HepG2 (cell line): Measurements from ENCODE around the gene PODXL2. TPM values are rescaled to one million over a fixed set of nuclear protein-coding genes. Genes with fewer than 3 reads are reported as not detected.

ENCODE experiments used
- CEBPB ChIP-seq: IDR thresholded peaks from 2 replicates; pipeline ENCODE4 v1.6.1; 2011; ENCODE audit warnings: low read depth, low read length, improper control_type of control experiment, borderline replicate concordance
- FOXC1 ChIP-seq: sonication (generic); formaldehyde crosslinking; IDR thresholded peaks from 2 replicates; pipeline ENCODE4 v1.8.0; 2022; ENCODE audit warnings: mild to moderate bottlenecking, missing genetic modification reagents, borderline replicate concordance
- IRF2 ChIP-seq: IDR thresholded peaks from 2 replicates; pipeline ENCODE4 v1.6.1; 2018; ENCODE audit warnings: missing genetic modification reagents, missing compliant biosample characterization
- JUNB ChIP-seq: sonication (generic); formaldehyde crosslinking; IDR thresholded peaks from 2 replicates; pipeline ENCODE4 v1.8.0; 2022; ENCODE audit warnings: missing genetic modification reagents, mild to moderate bottlenecking, borderline replicate concordance
- MAF1 ChIP-seq: sonication (generic); formaldehyde crosslinking; IDR thresholded peaks from 2 replicates; pipeline ENCODE4 v1.5.0; 2020; ENCODE audit warnings: missing genetic modification reagents, borderline replicate concordance
- MBD4 ChIP-seq: IDR thresholded peaks from 2 replicates; pipeline ENCODE4 v1.6.1; 2012; ENCODE audit warnings: low read length, inconsistent platforms, borderline replicate concordance
- RARA ChIP-seq: IDR thresholded peaks from 2 replicates; pipeline ENCODE4 v1.6.1; 2016; ENCODE audit warnings: missing genetic modification reagents, missing compliant biosample characterization
- SIX1 ChIP-seq: sonication (generic); formaldehyde crosslinking; IDR thresholded peaks from 2 replicates; pipeline ENCODE4 v1.4.0; 2020; ENCODE audit warnings: missing genetic modification reagents, borderline replicate concordance
- SMAD1 ChIP-seq: sonication (generic); formaldehyde crosslinking; IDR thresholded peaks from 2 replicates; pipeline ENCODE4 v1.4.0; 2020; ENCODE audit warnings: missing genetic modification reagents, low read depth, mild to moderate bottlenecking, borderline replicate concordance
- SNAPC2 ChIP-seq: sonication (generic); formaldehyde crosslinking; IDR thresholded peaks from 2 replicates; pipeline ENCODE4 v1.8.1; 2022; ENCODE audit warnings: mild to moderate bottlenecking, missing genetic modification reagents
- SP1 ChIP-seq, 2 experiments: fragments of 450-650 bp in 1 of 2; sonication (generic) in 1 of 2; formaldehyde crosslinking in 1 of 2; IDR thresholded peaks; 2 replicates each; pipeline versions ENCODE4 v1.4.0 to v1.6.1; 2016 to 2020; ENCODE audit warnings: missing genetic modification reagents in 1 of 2
- TGIF2 ChIP-seq: IDR thresholded peaks from 2 replicates; pipeline ENCODE4 v1.6.1; 2016; ENCODE audit warnings: control low read depth, missing compliant biosample characterization
- TOPORS ChIP-seq: sonication (generic); formaldehyde crosslinking; IDR thresholded peaks from 2 replicates; pipeline ENCODE4 v1.8.0; 2023; ENCODE audit warnings: mild to moderate bottlenecking, missing genetic modification reagents
- ZFAT ChIP-seq: sonication (generic); formaldehyde crosslinking; conservative IDR thresholded peaks from 2 replicates; pipeline ENCODE4 v1.8.1; 2023; ENCODE audit warnings: missing genetic modification reagents, inconsistent platforms
- ZKSCAN1 ChIP-seq: fragments of 150-350 bp; IDR thresholded peaks from 2 replicates; pipeline ENCODE4 v1.6.1; 2014; ENCODE audit warnings: low read length
- ZMYM2 ChIP-seq: sonication (generic); formaldehyde crosslinking; IDR thresholded peaks from 2 replicates; pipeline ENCODE4 v1.8.0; 2022; ENCODE audit warnings: mild to moderate bottlenecking, missing genetic modification reagents
- ZNF484 ChIP-seq: sonication (generic); formaldehyde crosslinking; IDR thresholded peaks from 2 replicates; pipeline ENCODE4 v1.5.1; 2020; ENCODE audit warnings: mild to moderate bottlenecking, low read depth, missing genetic modification reagents, borderline replicate concordance
- ZNF737 ChIP-seq: sonication (generic); formaldehyde crosslinking; IDR thresholded peaks from 2 replicates; pipeline ENCODE4 v1.5.0; 2020; ENCODE audit warnings: missing genetic modification reagents, mild to moderate bottlenecking, borderline replicate concordance
- ZSCAN31 ChIP-seq: sonication (generic); formaldehyde crosslinking; IDR thresholded peaks from 2 replicates; pipeline ENCODE4 v1.5.0; 2020; ENCODE audit warnings: low read depth, mild to moderate bottlenecking, missing genetic modification reagents
- polyA plus RNA-seq, 8 experiments: library from polyadenylated mRNA; depleted of rRNA in 3 of 8; stranded (reverse) in 7 of 8; unstranded in 1 of 8; fragments of >200 nt; fragmentation: Illumina TruSeq in 4 of 8; extraction: Trizol in 4 of 8; gene quantifications; 2 replicates each; pipeline versions ENCODE4 v1.2.1 to v1.2.3, GENCODE V29; 2011 to 2016; ENCODE audit warnings: low read depth in 4 of 8, missing spikeins in 1 of 8, mixed read lengths in 1 of 8; ENCODE audit not compliant: insufficient read depth in 1 of 8
- total RNA-seq, 5 experiments: library from RNA; depleted of rRNA; stranded (reverse); fragments of >200 nt; fragmentation: Illumina TruSeq; extraction: Trizol; gene quantifications; 2 replicates each; pipeline ENCODE4 v1.2.3, GENCODE V29; 2016; ENCODE audit warnings: low read depth in 1 of 5
- TF ChIP-seq, protein P1 (sequence below): sonication (generic); formaldehyde crosslinking; IDR thresholded peaks from 2 replicates; pipeline ENCODE4 v1.5.1; 2020; ENCODE audit warnings: mild to moderate bottlenecking, missing genetic modification reagents, borderline replicate concordance
- TF ChIP-seq, protein P2 (sequence below): sonication (generic); formaldehyde crosslinking; IDR thresholded peaks from 2 replicates; pipeline ENCODE4 v1.8.1; 2023; ENCODE audit warnings: mild to moderate bottlenecking, inconsistent platforms, moderate library complexity, missing genetic modification reagents, borderline replicate concordance
- TF ChIP-seq, protein P3 (sequence below): sonication (generic); formaldehyde crosslinking; IDR thresholded peaks from 2 replicates; pipeline ENCODE4 v1.5.0; 2020; ENCODE audit warnings: missing genetic modification reagents

The PODXL2 gene
- total and polyA plus RNA-seq, 2 of the 13 experiments (the other 11 are each of a cell fraction or from before 2014, with no cell fraction given): 20.4 to 25.1 TPM

DNA sequence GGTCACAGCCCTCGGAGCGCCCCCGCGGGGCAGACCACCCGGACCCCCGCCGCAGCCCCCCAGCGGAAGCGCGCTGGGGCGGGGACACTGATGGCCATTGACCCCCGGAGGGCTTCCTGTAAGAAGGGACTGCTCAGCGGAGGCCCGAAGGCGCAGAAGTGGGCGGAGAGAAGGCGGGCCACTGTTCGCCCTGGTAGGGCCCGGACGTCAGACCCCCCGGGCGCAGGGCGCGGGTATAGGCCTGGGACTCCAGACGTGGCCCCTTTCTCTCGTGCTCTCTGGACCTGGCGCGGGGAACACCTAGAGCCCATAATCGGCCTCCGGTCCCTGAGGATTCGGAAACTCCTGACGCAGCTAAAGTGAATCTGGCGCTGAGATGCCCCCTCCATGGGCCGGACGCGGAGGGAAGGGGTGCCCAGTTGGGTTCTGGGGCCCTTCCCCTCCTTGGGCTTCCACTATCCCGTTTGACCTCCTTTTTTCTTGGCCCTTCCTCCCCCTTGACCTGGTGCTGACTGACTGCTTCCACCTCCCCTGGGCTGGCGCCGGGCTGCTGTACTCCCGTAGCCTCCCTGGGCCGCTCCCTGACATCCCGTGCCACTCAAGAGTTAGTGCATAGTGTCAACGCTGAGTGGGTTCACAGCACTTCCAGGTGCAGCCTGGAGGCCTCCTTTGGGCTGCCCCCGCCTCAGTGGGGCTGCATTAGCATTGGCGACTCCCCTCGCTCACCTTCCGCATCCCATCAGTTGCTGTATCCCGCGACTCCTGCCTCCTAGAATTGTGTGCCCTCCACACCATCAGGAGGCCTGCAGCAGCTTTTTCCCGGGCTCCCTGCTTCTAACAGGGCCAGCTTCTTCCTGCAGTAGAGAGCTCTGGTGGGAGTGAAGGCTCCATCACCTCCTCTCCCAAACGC lies 44.5 kb downstream of the PODXL2 start (continued):
- TF ChIP-seq, protein P1, sequence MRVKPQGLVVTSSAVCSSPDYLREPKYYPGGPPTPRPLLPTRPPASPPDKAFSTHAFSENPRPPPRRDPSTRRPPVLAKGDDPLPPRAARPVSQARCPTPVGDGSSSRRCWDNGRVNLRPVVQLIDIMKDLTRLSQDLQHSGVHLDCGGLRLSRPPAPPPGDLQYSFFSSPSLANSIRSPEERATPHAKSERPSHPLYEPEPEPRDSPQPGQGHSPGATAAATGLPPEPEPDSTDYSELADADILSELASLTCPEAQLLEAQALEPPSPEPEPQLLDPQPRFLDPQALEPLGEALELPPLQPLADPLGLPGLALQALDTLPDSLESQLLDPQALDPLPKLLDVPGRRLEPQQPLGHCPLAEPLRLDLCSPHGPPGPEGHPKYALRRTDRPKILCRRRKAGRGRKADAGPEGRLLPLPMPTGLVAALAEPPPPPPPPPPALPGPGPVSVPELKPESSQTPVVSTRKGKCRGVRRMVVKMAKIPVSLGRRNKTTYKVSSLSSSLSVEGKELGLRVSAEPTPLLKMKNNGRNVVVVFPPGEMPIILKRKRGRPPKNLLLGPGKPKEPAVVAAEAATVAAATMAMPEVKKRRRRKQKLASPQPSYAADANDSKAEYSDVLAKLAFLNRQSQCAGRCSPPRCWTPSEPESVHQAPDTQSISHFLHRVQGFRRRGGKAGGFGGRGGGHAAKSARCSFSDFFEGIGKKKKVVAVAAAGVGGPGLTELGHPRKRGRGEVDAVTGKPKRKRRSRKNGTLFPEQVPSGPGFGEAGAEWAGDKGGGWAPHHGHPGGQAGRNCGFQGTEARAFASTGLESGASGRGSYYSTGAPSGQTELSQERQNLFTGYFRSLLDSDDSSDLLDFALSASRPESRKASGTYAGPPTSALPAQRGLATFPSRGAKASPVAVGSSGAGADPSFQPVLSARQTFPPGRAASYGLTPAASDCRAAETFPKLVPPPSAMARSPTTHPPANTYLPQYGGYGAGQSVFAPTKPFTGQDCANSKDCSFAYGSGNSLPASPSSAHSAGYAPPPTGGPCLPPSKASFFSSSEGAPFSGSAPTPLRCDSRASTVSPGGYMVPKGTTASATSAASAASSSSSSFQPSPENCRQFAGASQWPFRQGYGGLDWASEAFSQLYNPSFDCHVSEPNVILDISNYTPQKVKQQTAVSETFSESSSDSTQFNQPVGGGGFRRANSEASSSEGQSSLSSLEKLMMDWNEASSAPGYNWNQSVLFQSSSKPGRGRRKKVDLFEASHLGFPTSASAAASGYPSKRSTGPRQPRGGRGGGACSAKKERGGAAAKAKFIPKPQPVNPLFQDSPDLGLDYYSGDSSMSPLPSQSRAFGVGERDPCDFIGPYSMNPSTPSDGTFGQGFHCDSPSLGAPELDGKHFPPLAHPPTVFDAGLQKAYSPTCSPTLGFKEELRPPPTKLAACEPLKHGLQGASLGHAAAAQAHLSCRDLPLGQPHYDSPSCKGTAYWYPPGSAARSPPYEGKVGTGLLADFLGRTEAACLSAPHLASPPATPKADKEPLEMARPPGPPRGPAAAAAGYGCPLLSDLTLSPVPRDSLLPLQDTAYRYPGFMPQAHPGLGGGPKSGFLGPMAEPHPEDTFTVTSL (CRISPR knock-in tag): no peak
- TF ChIP-seq RARA (no peak), ZFAT (CRISPR knock-in tag) (no peak), MAF1 (CRISPR knock-in tag) (no peak), TGIF2 (no peak), SMAD1 (no peak), MBD4 (no peak), IRF2 (no peak), SNAPC2 (CRISPR knock-in tag) (no peak), ZNF737 (CRISPR knock-in tag) (no peak), CEBPB (no peak), SIX1 (CRISPR knock-in tag) (no peak), SP1 (IDR thresholded peaks at IDR 0.05) (no peak), SP1 (CRISPR knock-in tag; IDR thresholded peaks at IDR 0.05) (no peak), ZMYM2 (CRISPR knock-in tag) (no peak), ZNF484 (CRISPR knock-in tag) (no peak), ZKSCAN1 (no peak), FOXC1 (no peak), JUNB (CRISPR knock-in tag) (no peak), TOPORS (CRISPR knock-in tag) (no peak), ZSCAN31 (CRISPR knock-in tag) (no peak)
- TF ChIP-seq, protein P2, sequence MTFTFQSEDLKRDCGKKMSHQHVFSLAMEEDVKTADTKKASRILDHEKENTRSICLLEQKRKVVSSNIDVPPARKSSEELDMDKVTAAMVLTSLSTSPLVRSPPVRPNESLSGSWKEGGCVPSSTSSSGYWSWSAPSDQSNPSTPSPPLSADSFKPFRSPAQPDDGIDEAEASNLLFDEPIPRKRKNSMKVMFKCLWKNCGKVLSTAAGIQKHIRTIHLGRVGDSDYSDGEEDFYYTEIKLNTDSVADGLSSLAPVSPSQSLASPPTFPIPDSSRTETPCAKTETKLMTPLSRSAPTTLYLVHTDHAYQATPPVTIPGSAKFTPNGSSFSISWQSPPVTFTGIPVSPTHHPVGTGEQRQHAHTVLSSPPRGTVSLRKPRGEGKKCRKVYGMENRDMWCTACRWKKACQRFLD (CRISPR knock-in tag): no peak
- TF ChIP-seq, protein P3, sequence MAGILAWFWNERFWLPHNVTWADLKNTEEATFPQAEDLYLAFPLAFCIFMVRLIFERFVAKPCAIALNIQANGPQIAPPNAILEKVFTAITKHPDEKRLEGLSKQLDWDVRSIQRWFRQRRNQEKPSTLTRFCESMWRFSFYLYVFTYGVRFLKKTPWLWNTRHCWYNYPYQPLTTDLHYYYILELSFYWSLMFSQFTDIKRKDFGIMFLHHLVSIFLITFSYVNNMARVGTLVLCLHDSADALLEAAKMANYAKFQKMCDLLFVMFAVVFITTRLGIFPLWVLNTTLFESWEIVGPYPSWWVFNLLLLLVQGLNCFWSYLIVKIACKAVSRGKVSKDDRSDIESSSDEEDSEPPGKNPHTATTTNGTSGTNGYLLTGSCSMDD (CRISPR knock-in tag): 0 out of 2 replicates have a peak, but pooled peaks have one; percentile 19
